BLaER1 treated with 17β-estradiol and CSF1 and Interleukin-3, amounts not matched to agents 10 nM and 100 nM (cell line): ENCODE results near the gene PDK3.

Experiments
- H3K27ac ChIP-seq, 11 experiments: shearing (Covaris generic); formaldehyde crosslinking; 2 replicates each; pipeline ENCODE4 v1.8.1; 2022
- H3K27me3 ChIP-seq, 11 experiments: shearing (Covaris generic); formaldehyde crosslinking; 2 replicates each; pipeline ENCODE4 v1.8.1; 2022
- H3K36me3 ChIP-seq, 11 experiments: shearing (Covaris generic); formaldehyde crosslinking; 2 replicates each; pipeline ENCODE4 v1.8.1; 2022
- H3K4me1 ChIP-seq, 10 experiments: shearing (Covaris generic); formaldehyde crosslinking; 2 replicates each; pipeline ENCODE4 v1.8.1; 2022
- H3K4me2 ChIP-seq, 11 experiments: shearing (Covaris generic); formaldehyde crosslinking; 2 replicates each; pipeline ENCODE4 v1.8.1; 2022
- H3K4me3 ChIP-seq, 10 experiments: shearing (Covaris generic); formaldehyde crosslinking; 2 replicates each; pipeline ENCODE4 v1.8.1; 2022
- H3K9ac ChIP-seq, 11 experiments: shearing (Covaris generic); formaldehyde crosslinking; 2 replicates each; pipeline ENCODE4 v1.8.1; 2022
- H3K9me3 ChIP-seq, 11 experiments: shearing (Covaris generic); formaldehyde crosslinking; replicated peaks in 1 of 11; 2 replicates each; pipeline ENCODE4 v1.8.1; 2022
- H4K20me1 ChIP-seq, 11 experiments: shearing (Covaris generic); formaldehyde crosslinking; 2 replicates each; pipeline ENCODE4 v1.8.1; 2022
- Cebpa-rat ChIP-seq, 11 experiments: shearing (Covaris generic); IDR thresholded peaks; 2 replicates each; pipeline ENCODE4 v1.8.1; 2022

PDK3 gene

GRCh38 chrX:24547961-24548360, 82.9 kb downstream of the PDK3 start:
- H3K4me2 ChIP-seq: no peak overlapping the region
- H3K9ac ChIP-seq: no peak overlapping the region
- no peak for TF ChIP-seq Cebpa-rat (IDR thresholded peaks at IDR 0.05)
- no peak overlapping the region for H3K27ac ChIP-seq
- no peak overlapping the region for H3K4me3 ChIP-seq
- peaks cover 0 to 3% (median 0%) of the 10 kb centered on the region in 10 experiments; a peak in 1 of 20 replicates for H3K4me1 ChIP-seq
- 0 out of 22 replicates have a peak, but pooled peaks cover 0 to 5% (median 0%) of the 10 kb centered on the region in 11 experiments for H3K27me3 ChIP-seq
- peaks cover 0 to 8% (median 0%) of the 10 kb centered on the region in 11 experiments; a peak in 1 of 22 replicates for H3K9me3 ChIP-seq
- H3K36me3 ChIP-seq: no peaks in the 10 kb centered on the region
- H4K20me1 ChIP-seq: no peaks in the 10 kb centered on the region

- TF ChIP-seq Cebpa-rat (IDR thresholded peaks at IDR 0.05): no peak
- H3K9me3 ChIP-seq: peaks cover 0 to 26% (median 0%) of the 10 kb centered on the region in 11 experiments; a peak in 6 of 22 replicates
- no peaks in the 10 kb centered on the region for H3K36me3 ChIP-seq
- H3K4me3 ChIP-seq: no peak overlapping the region
- no peak overlapping the region for H3K9ac ChIP-seq
- H4K20me1 ChIP-seq: no peaks in the 10 kb centered on the region
- 0 out of 22 replicates have a peak, but pooled peaks cover 0 to 5% (median 0%) of the 10 kb centered on the region in 11 experiments for H3K27me3 ChIP-seq
- H3K4me2 ChIP-seq: no peak overlapping the region
- peaks cover 0 to 18% (median 14%) of the 10 kb centered on the region in 10 experiments; a peak in 12 of 20 replicates for H3K4me1 ChIP-seq
- no peak overlapping the region for H3K27ac ChIP-seq
Measured at GRCh38 chrX:24550166-24550565, 85.1 kb downstream of the PDK3 start.

GRCh38 chrX:24553011-24553410, 87.9 kb downstream of the PDK3 start:
- Histone ChIP-seq H4K20me1 (no peaks in the 10 kb centered on the region), H3K27me3 (0 out of 22 replicates have a peak, but pooled peaks cover 0 to under 1% (median 0%) of the 10 kb centered on the region in 11 experiments), H3K36me3 (no peaks in the 10 kb centered on the region), H3K9me3 (peaks cover 0 to 26% (median 0%) of the 10 kb centered on the region in 11 experiments; a peak in 6 of 22 replicates), H3K9ac (no peak overlapping the region), H3K27ac (no peak overlapping the region), H3K4me1 (peaks cover 11 to 25% (median 17%) of the 10 kb centered on the region in 10 experiments), H3K4me3 (no peak overlapping the region), H3K4me2 (no peak overlapping the region)
- TF ChIP-seq Cebpa-rat (IDR thresholded peaks at IDR 0.05): no peak

GRCh38 chrX:24561121-24561520, 96.0 kb downstream of the PDK3 start:
- H3K36me3 ChIP-seq: no peaks in the 10 kb centered on the region
- H3K9ac ChIP-seq: no peak overlapping the region
- no peak for TF ChIP-seq Cebpa-rat (IDR thresholded peaks at IDR 0.05)
- H3K9me3 ChIP-seq: no peaks in the 10 kb centered on the region; a peak in 1 of 22 replicates
- H3K4me1 ChIP-seq: peaks cover 0 to 22% (median 18%) of the 10 kb centered on the region in 10 experiments; a peak in 14 of 20 replicates
- H3K27ac ChIP-seq: no peak overlapping the region
- H3K27me3 ChIP-seq: peaks cover 0 to 4% (median 0%) of the 10 kb centered on the region in 11 experiments; a peak in 2 of 22 replicates
- H3K4me3 ChIP-seq: no peak overlapping the region
- no peaks in the 10 kb centered on the region for H4K20me1 ChIP-seq
- no peak overlapping the region for H3K4me2 ChIP-seq

- Histone ChIP-seq H3K27me3 (peaks cover 0 to 2% (median 0%) of the 10 kb centered on the region in 11 experiments; a peak in 2 of 22 replicates), H3K4me3 (no peak overlapping the region), H3K9me3 (no peaks in the 10 kb centered on the region; a peak in 1 of 22 replicates), H3K9ac (no peak overlapping the region), H4K20me1 (no peaks in the 10 kb centered on the region), H3K4me1 (peaks cover 0 to 6% (median 5%) of the 10 kb centered on the region in 10 experiments; a peak in 14 of 20 replicates), H3K27ac (no peak overlapping the region), H3K36me3 (no peaks in the 10 kb centered on the region), H3K4me2 (no peak overlapping the region)
- no peak for TF ChIP-seq Cebpa-rat (IDR thresholded peaks at IDR 0.05)
Measured at GRCh38 chrX:24563291-24564010, 98.4 kb downstream of the PDK3 start.

- no peak for TF ChIP-seq Cebpa-rat (IDR thresholded peaks at IDR 0.05)
Measured at GRCh38 chrX:24566240-24566639, 101.2 kb downstream of the PDK3 start.

GRCh38 chrX:24567169-24567568, 102.1 kb downstream of the PDK3 start:
- Histone ChIP-seq H3K9me3 (no peaks in the 10 kb centered on the region; a peak in 1 of 22 replicates), H3K9ac (no peak overlapping the region), H3K4me1 (no peaks in the 10 kb centered on the region), H3K4me3 (no peak overlapping the region), H3K27ac (no peak overlapping the region), H3K27me3 (no peaks in the 10 kb centered on the region), H4K20me1 (no peaks in the 10 kb centered on the region), H3K4me2 (no peak overlapping the region), H3K36me3 (no peaks in the 10 kb centered on the region)
- TF ChIP-seq Cebpa-rat (IDR thresholded peaks at IDR 0.05): no peak

More at GRCh38 chrX:24566240-24566639, 101.2 kb downstream of the PDK3 start:
- Histone ChIP-seq H4K20me1 (no peaks in the 10 kb centered on the region), H3K9ac (no peak overlapping the region), H3K9me3 (no peaks in the 10 kb centered on the region; a peak in 1 of 22 replicates), H3K27ac (no peak overlapping the region), H3K27me3 (no peaks in the 10 kb centered on the region), H3K4me2 (no peak overlapping the region), H3K4me1 (no peaks in the 10 kb centered on the region), H3K4me3 (no peak overlapping the region), H3K36me3 (no peaks in the 10 kb centered on the region)

- no peak for TF ChIP-seq Cebpa-rat (IDR thresholded peaks at IDR 0.05)
- no peaks in the 10 kb centered on the region; a peak in 1 of 22 replicates for H3K27me3 ChIP-seq
- no peak overlapping the region for H3K27ac ChIP-seq
- no peak overlapping the region for H3K4me3 ChIP-seq
- H3K4me2 ChIP-seq: no peak overlapping the region
- no peak overlapping the region for H3K9ac ChIP-seq
- no peaks in the 10 kb centered on the region for H3K4me1 ChIP-seq
- H3K9me3 ChIP-seq: no peaks in the 10 kb centered on the region
- H4K20me1 ChIP-seq: no peaks in the 10 kb centered on the region
- H3K36me3 ChIP-seq: no peaks in the 10 kb centered on the region
Measured at GRCh38 chrX:24574743-24575142, 109.7 kb downstream of the PDK3 start.

- Histone ChIP-seq H3K4me3 (no peak overlapping the region), H3K4me1 (no peaks in the 10 kb centered on the region), H4K20me1 (no peaks in the 10 kb centered on the region), H3K9ac (no peak overlapping the region), H3K4me2 (no peak overlapping the region), H3K9me3 (no peaks in the 10 kb centered on the region), H3K27me3 (no peaks in the 10 kb centered on the region; a peak in 2 of 22 replicates), H3K27ac (no peak overlapping the region), H3K36me3 (no peaks in the 10 kb centered on the region)
- no peak for TF ChIP-seq Cebpa-rat (IDR thresholded peaks at IDR 0.05)
Measured at GRCh38 chrX:24575496-24575895, 110.4 kb downstream of the PDK3 start.
